ENCODE measurements around the gene KICS2.
A peak's percentile ranks its signal among the peaks of the same experiment; 100 is the strongest.

The KICS2 gene

DNA sequence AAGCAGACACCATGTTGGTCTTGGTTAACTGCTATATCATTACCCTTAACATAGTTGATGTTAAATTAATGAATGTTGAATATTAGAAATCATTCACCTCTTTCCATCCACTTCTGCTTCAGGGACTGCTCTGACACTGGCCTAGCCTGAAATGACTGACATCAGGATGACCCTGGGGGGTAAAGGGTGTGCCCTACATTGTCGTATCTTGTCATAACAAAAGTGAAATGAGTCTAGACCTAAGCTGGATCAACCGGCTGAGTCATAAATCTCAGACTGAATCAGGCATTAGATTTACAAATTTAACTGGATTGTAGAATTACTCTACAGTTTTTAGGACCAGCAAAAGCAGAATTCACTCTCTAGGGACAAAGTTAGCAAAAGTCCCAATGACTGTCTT, 35.3 kb downstream of the KICS2 start:
- no peaks in the 10 kb centered on the region for H3K4me1 ChIP-seq (ENCODE audit: control insufficient read depth, insufficient read depth, low read length)
- H3K4me3 ChIP-seq (ENCODE audit: low read length), result no peak overlapping the region
- no peak overlapping the region for H3K27ac ChIP-seq (ENCODE audit: low read depth, low read length)
- no peaks in the 10 kb centered on the region for H3K36me3 ChIP-seq (ENCODE audit: control insufficient read depth, insufficient read depth, low read length)
- H3K9ac ChIP-seq (ENCODE audit: low read length), result no peak overlapping the region
- no peaks in the 10 kb centered on the region for H3K27me3 ChIP-seq (ENCODE audit: control insufficient read depth, insufficient read depth, low read length)

- Histone ChIP-seq H3K9ac (ENCODE audit: low read length) (no peak overlapping the region), H3K36me3 (ENCODE audit: control insufficient read depth, insufficient read depth, low read length) (no peaks in the 10 kb centered on the region), H3K27me3 (ENCODE audit: control insufficient read depth, insufficient read depth, low read length) (no peaks in the 10 kb centered on the region), H3K27ac (ENCODE audit: low read depth, low read length) (no peak overlapping the region), H3K4me3 (ENCODE audit: low read length) (no peak overlapping the region), H3K4me1 (ENCODE audit: control insufficient read depth, insufficient read depth, low read length) (peaks cover 6% of the 10 kb centered on the region)
Observed at GRCh38 chr12:64184216-64184615, 37.9 kb downstream of the KICS2 start.

- Histone ChIP-seq H3K27ac (ENCODE audit: low read depth, low read length) (peak overlapping the region; percentile 49), H3K27me3 (ENCODE audit: control insufficient read depth, insufficient read depth, low read length) (no peaks in the 10 kb centered on the region), H3K4me1 (ENCODE audit: control insufficient read depth, insufficient read depth, low read length) (peaks cover 6% of the 10 kb centered on the region), H3K9ac (ENCODE audit: low read length) (no peak overlapping the region), H3K36me3 (ENCODE audit: control insufficient read depth, insufficient read depth, low read length) (no peaks in the 10 kb centered on the region), H3K4me3 (ENCODE audit: low read length) (no peak overlapping the region)
Observed at GRCh38 chr12:64181430-64182291, 40.4 kb downstream of the KICS2 start.

DNA sequence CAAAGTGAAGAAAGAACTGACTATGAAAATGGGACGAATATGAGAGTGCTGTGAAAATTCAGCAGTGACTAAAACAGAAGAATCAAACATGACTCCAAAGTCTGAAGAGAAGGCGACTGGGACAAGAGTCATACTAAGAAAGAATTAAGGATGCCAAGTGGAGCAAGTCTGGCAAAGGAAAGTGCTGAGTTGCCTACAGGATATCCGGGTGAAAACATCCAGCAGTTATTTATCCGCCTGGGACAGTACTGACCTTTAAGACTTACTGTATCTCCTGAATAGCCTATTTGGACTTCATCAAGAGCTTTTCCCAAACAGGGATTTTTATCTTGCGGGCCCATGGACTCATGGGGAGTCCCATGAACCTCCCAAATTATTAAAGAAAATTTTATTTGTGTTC, 41.1 kb downstream of the KICS2 start:
- H3K27ac ChIP-seq (ENCODE audit: low read depth, low read length), result peak overlapping the region; percentile 49
- no peak overlapping the region for H3K9ac ChIP-seq (ENCODE audit: low read length)
- H3K4me3 ChIP-seq (ENCODE audit: low read length), result no peak overlapping the region
- H3K4me1 ChIP-seq (ENCODE audit: control insufficient read depth, insufficient read depth, low read length), result peaks cover 6% of the 10 kb centered on the region
- H3K36me3 ChIP-seq (ENCODE audit: control insufficient read depth, insufficient read depth, low read length), result no peaks in the 10 kb centered on the region
- no peaks in the 10 kb centered on the region for H3K27me3 ChIP-seq (ENCODE audit: control insufficient read depth, insufficient read depth, low read length)

GRCh38 chr12:64178122-64178521, 44.0 kb downstream of the KICS2 start:
- Histone ChIP-seq H3K36me3 (ENCODE audit: control insufficient read depth, insufficient read depth, low read length) (no peaks in the 10 kb centered on the region), H3K4me1 (ENCODE audit: control insufficient read depth, insufficient read depth, low read length) (peaks cover 6% of the 10 kb centered on the region), H3K27me3 (ENCODE audit: control insufficient read depth, insufficient read depth, low read length) (no peaks in the 10 kb centered on the region), H3K27ac (ENCODE audit: low read depth, low read length) (no peak overlapping the region), H3K4me3 (ENCODE audit: low read length) (no peak overlapping the region), H3K9ac (ENCODE audit: low read length) (no peak overlapping the region)

- Histone ChIP-seq H3K4me3 (ENCODE audit: low read length) (no peak overlapping the region), H3K27ac (ENCODE audit: low read depth, low read length) (no peak overlapping the region), H3K27me3 (ENCODE audit: control insufficient read depth, insufficient read depth, low read length) (no peaks in the 10 kb centered on the region), H3K9ac (ENCODE audit: low read length) (no peak overlapping the region), H3K36me3 (ENCODE audit: control insufficient read depth, insufficient read depth, low read length) (no peaks in the 10 kb centered on the region), H3K4me1 (ENCODE audit: control insufficient read depth, insufficient read depth, low read length) (peaks cover 6% of the 10 kb centered on the region)
Observed at GRCh38 chr12:64177001-64177400, 45.1 kb downstream of the KICS2 start.

- Histone ChIP-seq H3K27ac (ENCODE audit: low read depth, low read length) (no peak overlapping the region), H3K27me3 (ENCODE audit: control insufficient read depth, insufficient read depth, low read length) (no peaks in the 10 kb centered on the region), H3K4me3 (ENCODE audit: low read length) (no peak overlapping the region), H3K36me3 (ENCODE audit: control insufficient read depth, insufficient read depth, low read length) (no peaks in the 10 kb centered on the region), H3K9ac (ENCODE audit: low read length) (no peak overlapping the region), H3K4me1 (ENCODE audit: control insufficient read depth, insufficient read depth, low read length) (no peaks in the 10 kb centered on the region)
Observed at GRCh38 chr12:64175254-64175945, 46.7 kb downstream of the KICS2 start.

GRCh38 chr12:64173456-64173855, 48.6 kb downstream of the KICS2 start:
- H3K4me1 ChIP-seq (ENCODE audit: control insufficient read depth, insufficient read depth, low read length), result no peaks in the 10 kb centered on the region
- H3K9ac ChIP-seq (ENCODE audit: low read length), result no peak overlapping the region

More at GRCh38 chr12:64173456-64173855, 48.6 kb downstream of the KICS2 start:
- H3K4me3 ChIP-seq (ENCODE audit: low read length), result no peak overlapping the region
- H3K27me3 ChIP-seq (ENCODE audit: control insufficient read depth, insufficient read depth, low read length), result no peaks in the 10 kb centered on the region
- no peaks in the 10 kb centered on the region for H3K36me3 ChIP-seq (ENCODE audit: control insufficient read depth, insufficient read depth, low read length)
- no peak overlapping the region for H3K27ac ChIP-seq (ENCODE audit: low read depth, low read length)
